OCI-LY3 (cell line): ENCODE data around the gene UNKL.

ENCODE experiments used
- EZH2phosphoT487 ChIP-seq: fragments of 200-600 bp; shearing (Covaris generic); IDR thresholded peaks from 2 replicates; pipeline ENCODE4 v1.6.1; 2018; ENCODE audit warnings: antibody characterized with exemption, mixed run types, low read depth
- TF ChIP-seq, protein P1 (sequence below): fragments of 200-600, 300-600 bp; sonication (generic); IDR thresholded peaks from 2 replicates; pipeline ENCODE4 v1.5.1; 2014; ENCODE audit warnings: antibody characterized with exemption, low read length, low read depth

DNA sequence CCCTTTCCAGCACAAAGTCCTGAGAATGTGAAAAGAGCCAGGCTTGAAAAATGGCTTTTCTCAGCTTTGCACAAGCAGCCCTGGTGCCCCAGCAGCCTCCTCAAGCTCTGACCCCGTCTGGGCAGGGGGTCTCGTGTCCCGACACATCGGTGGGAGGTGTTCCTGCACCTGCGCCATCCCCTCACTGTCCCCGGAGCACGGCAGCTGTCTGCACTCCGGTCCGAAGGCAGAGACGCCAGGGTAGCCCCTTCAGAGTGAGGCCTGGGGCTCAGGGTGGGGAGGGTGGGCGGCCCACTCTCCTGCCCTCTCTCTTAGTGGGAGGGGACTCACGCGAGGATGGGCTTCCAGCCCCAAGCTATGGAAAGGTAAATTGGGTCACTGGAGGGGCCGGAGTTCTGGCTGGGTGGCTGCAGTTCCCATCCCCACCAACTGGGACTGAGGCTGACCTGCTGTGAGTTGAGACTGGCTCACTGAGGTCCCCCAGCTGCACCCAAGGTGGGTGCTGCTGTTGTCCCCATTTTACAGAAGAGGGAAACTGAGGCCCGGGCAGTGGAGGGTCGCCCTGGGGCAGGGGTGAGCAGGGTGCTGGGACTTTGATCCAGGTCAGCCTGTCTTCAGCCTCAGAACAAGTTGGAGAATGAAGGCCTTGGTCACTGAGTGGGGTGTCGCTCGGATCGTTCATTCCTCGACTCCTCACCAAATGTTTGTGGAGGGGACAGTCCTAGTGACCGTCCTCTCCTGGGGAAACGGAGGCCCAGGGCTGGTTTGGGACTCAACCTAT is 83.4 kb downstream of the UNKL start:
- TF ChIP-seq, protein P1, sequence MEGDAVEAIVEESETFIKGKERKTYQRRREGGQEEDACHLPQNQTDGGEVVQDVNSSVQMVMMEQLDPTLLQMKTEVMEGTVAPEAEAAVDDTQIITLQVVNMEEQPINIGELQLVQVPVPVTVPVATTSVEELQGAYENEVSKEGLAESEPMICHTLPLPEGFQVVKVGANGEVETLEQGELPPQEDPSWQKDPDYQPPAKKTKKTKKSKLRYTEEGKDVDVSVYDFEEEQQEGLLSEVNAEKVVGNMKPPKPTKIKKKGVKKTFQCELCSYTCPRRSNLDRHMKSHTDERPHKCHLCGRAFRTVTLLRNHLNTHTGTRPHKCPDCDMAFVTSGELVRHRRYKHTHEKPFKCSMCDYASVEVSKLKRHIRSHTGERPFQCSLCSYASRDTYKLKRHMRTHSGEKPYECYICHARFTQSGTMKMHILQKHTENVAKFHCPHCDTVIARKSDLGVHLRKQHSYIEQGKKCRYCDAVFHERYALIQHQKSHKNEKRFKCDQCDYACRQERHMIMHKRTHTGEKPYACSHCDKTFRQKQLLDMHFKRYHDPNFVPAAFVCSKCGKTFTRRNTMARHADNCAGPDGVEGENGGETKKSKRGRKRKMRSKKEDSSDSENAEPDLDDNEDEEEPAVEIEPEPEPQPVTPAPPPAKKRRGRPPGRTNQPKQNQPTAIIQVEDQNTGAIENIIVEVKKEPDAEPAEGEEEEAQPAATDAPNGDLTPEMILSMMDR = no peak
- no peak for TF ChIP-seq EZH2phosphoT487
